Measurements from ENCODE around the gene CPM.

Gene CPM

GRCh38 chr12:68854078-68854468 lies 78.9 kb downstream of the CPM start:
- H3K27ac ChIP-seq = no peak overlapping the region
- H3K27me3 ChIP-seq (ENCODE audit: insufficient read depth, low read depth, severe bottlenecking) = no peaks in the 10 kb centered on the region
- no peak for TF ChIP-seq CTCF (IDR thresholded peaks at IDR 0.05; ENCODE audit: low read depth, low read length)
- no peaks in the 10 kb centered on the region for H3K9me3 ChIP-seq (ENCODE audit: severe bottlenecking)
- no peak overlapping the region for H3K4me3 ChIP-seq (ENCODE audit: low read depth, low read length)
- DNase-seq = no peak
- no peaks in the 10 kb centered on the region for H3K36me3 ChIP-seq

- TF ChIP-seq CTCF (IDR thresholded peaks at IDR 0.05; ENCODE audit: low read depth, low read length) = no peak
- Histone ChIP-seq H3K4me3 (ENCODE audit: low read depth, low read length) (no peak overlapping the region), H3K27me3 (ENCODE audit: insufficient read depth, low read depth, severe bottlenecking) (no peaks in the 10 kb centered on the region), H3K9me3 (ENCODE audit: severe bottlenecking) (no peaks in the 10 kb centered on the region), H3K27ac (no peak overlapping the region), H3K36me3 (no peaks in the 10 kb centered on the region)
- no peak for DNase-seq
These were observed 79.4 kb downstream of the CPM start for GRCh38 chr12:68853396-68854077.

GRCh38 chr12:68851592-68852306 lies 81.2 kb downstream of the CPM start:
- TF ChIP-seq CTCF (IDR thresholded peaks at IDR 0.05; ENCODE audit: low read depth, low read length) = no peak
- H3K4me3 ChIP-seq (ENCODE audit: low read depth, low read length) = no peak overlapping the region
- DNase-seq = no peak

GRCh38 chr12:68850390-68850789 lies 82.6 kb downstream of the CPM start:
- no peak for TF ChIP-seq CTCF (IDR thresholded peaks at IDR 0.05; ENCODE audit: low read depth, low read length)
- Histone ChIP-seq H3K27ac (no peak overlapping the region), H3K27me3 (ENCODE audit: insufficient read depth, low read depth, severe bottlenecking) (no peaks in the 10 kb centered on the region), H3K4me3 (ENCODE audit: low read depth, low read length) (no peak overlapping the region), H3K36me3 (no peaks in the 10 kb centered on the region; the same call in 1 of the 2 replicates), H3K9me3 (ENCODE audit: severe bottlenecking) (no peaks in the 10 kb centered on the region)
- DNase-seq = no peak

More at GRCh38 chr12:68851592-68852306, 81.2 kb downstream of the CPM start:
- Histone ChIP-seq H3K9me3 (ENCODE audit: severe bottlenecking) (no peaks in the 10 kb centered on the region), H3K27ac (no peak overlapping the region), H3K27me3 (ENCODE audit: insufficient read depth, low read depth, severe bottlenecking) (no peaks in the 10 kb centered on the region), H3K36me3 (no peaks in the 10 kb centered on the region)

GRCh38 chr12:68846811-68847210 lies 86.2 kb downstream of the CPM start:
- H3K9me3 ChIP-seq (ENCODE audit: severe bottlenecking) = no peaks in the 10 kb centered on the region
- H3K27me3 ChIP-seq (ENCODE audit: insufficient read depth, low read depth, severe bottlenecking) = no peaks in the 10 kb centered on the region
- H3K4me3 ChIP-seq (ENCODE audit: low read depth, low read length) = no peak overlapping the region
- no peak overlapping the region for H3K27ac ChIP-seq
- no peak for DNase-seq
- peaks cover 26% of the 10 kb centered on the region for H3K36me3 ChIP-seq
- TF ChIP-seq CTCF (IDR thresholded peaks at IDR 0.05; ENCODE audit: low read depth, low read length) = no peak
